ENCODE data around the gene UBR3.
"Not testable (repeated sequence)": the region's sequence is repeated elsewhere in the genome, so short reads cannot be mapped to it uniquely, and the experiment has no call there.

The UBR3 gene

DNA sequence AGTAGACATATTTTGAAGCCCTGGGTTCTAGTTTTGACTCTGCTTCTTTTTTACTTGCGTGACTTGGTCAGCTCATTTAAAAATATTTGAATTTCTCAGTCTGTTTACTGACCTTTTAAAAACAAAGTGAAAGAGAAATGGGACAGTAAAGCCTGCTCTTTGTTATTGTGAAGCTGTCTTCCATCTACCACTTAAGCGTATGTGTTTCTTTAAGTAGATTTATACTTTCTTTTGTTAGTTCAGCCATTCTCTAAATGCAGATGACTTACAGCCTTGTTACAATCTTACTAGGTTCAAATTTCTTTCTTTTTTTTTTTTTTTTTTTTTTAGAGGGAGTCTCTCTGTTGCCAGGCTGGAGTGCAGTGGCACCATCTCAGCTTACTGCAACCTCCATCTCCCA lies 79.5 kb downstream of the UBR3 start:
- Mint-ChIP-seq H3K4me1 (ENCODE audit: low read depth in 2 of 2) (peaks cover 3 to 6% of the 10 kb centered on the region in 2 donors), H3K9me3 (no peaks in the 10 kb centered on the region), H3K27ac (no peak overlapping the region), H3K36me3 (ENCODE audit: insufficient read depth) (peaks cover 15% of the 10 kb centered on the region), H3K27me3 (no peaks in the 10 kb centered on the region), H3K4me3 (no peak overlapping the region)
- ATAC-seq (replicated peaks), result no peak
- DNase-seq, result no peak

- H3K36me3 Mint-ChIP-seq (ENCODE audit: insufficient read depth), result peaks cover 16% of the 10 kb centered on the region
- DNase-seq, result no peak
- H3K9me3 Mint-ChIP-seq, result no peaks in the 10 kb centered on the region
- ATAC-seq (replicated peaks), result no peak
- H3K4me3 Mint-ChIP-seq, result no peak overlapping the region
- H3K27me3 Mint-ChIP-seq, result no peaks in the 10 kb centered on the region
- peaks cover 3 to 5% of the 10 kb centered on the region in 2 donors for H3K4me1 Mint-ChIP-seq (ENCODE audit: low read depth in 2 of 2)
- H3K27ac Mint-ChIP-seq, result no peak overlapping the region
Measured at GRCh38 chr2:169909376-169909775, 82.1 kb downstream of the UBR3 start.

DNA sequence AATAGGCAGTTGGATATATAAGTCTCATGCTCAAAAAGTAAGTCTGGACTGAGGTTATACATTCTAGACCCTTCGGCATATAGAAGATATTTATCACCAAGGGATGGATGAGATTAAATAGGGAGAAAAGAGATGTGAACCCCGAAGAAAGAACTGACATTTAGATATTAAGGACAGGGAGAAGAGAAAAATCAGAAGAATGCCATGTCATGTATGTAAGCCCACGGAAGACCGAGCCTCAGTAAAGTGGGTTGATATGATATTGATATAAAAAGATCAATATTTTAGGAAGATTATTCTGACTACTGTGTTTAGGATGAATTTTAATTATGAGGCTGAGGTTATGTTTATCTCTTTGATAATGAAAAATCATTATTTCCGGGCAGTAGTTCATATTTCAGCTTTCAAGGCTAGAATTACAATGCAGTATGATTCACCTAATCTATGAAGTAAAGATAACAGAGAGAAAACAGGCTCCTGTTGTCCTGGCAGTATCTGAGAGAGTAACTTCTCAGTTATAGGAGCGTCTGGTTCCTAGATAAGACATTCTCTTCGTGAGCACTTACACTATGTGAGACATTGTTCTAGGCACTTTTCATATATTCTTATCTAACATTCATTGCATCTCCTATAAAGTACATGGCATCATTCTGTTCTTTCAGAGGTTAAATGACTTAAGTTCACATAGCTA lies 83.0 kb downstream of the UBR3 start:
- Mint-ChIP-seq H3K27me3 (no peaks in the 10 kb centered on the region), H3K9me3 (no peaks in the 10 kb centered on the region), H3K27ac (no peak overlapping the region), H3K36me3 (ENCODE audit: insufficient read depth) (peaks cover 19% of the 10 kb centered on the region), H3K4me3 (no peak overlapping the region), H3K4me1 (ENCODE audit: low read depth in 2 of 2) (peaks cover 3 to 5% of the 10 kb centered on the region in 2 donors)
- ATAC-seq (replicated peaks) (no peak), DNase-seq (no peak)

DNA sequence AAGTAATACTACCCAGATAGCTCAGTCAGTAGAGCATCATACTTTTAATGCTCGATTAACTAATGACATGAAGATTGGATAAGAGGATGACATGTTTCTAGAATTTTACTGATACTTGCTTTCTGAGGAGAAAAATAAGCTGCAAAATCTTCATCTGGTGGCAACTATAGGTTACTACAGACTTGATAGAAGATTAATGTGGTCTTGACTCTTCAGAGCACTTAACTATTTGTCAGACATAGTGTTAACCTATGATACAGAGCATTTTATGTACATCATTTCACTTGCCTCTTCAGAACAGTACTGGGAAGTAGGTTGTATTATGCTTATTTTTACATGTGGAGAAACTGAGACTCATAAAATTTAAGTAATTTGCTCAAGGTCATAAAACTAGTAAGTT lies 83.9 kb downstream of the UBR3 start:
- no peaks in the 10 kb centered on the region for H3K27me3 Mint-ChIP-seq
- H3K4me1 Mint-ChIP-seq (ENCODE audit: low read depth in 2 of 2), result peaks cover 3 to 5% of the 10 kb centered on the region in 2 donors
- no peak for ATAC-seq (replicated peaks)
- no peak for DNase-seq
- H3K27ac Mint-ChIP-seq, result no peak overlapping the region
- peaks cover 23% of the 10 kb centered on the region for H3K36me3 Mint-ChIP-seq (ENCODE audit: insufficient read depth)
- H3K4me3 Mint-ChIP-seq, result no peak overlapping the region
- no peaks in the 10 kb centered on the region for H3K9me3 Mint-ChIP-seq

DNA sequence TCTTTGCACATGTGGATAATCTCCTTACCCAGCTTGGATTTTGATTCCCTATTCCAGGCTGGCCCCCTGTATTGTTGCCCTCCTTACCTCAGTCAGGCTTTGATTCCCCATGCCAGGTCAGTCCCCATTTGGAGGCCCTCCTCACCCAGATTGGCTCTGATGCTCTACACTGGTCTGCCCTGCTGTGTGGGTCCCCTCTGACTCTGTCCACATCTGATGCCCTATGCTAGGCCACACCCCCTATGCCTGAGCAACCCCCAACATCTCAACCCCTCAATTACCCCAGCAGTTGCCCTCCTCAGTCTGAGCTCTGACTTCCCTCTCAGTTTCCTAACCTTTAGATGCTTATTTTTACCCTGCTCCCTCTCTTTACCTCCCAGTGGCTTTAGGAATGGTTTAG lies 89.4 kb downstream of the UBR3 start:
- Mint-ChIP-seq H3K4me1 (ENCODE audit: low read depth in 2 of 2) (no peaks in the 10 kb centered on the region), H3K36me3 (ENCODE audit: insufficient read depth) (peaks cover 15% of the 10 kb centered on the region), H3K4me3 (no peak overlapping the region), H3K9me3 (no peaks in the 10 kb centered on the region), H3K27ac (peak overlapping the region; percentile 12 to 41), H3K27me3 (no peaks in the 10 kb centered on the region)
- ATAC-seq (replicated peaks) (no peak), DNase-seq (no peak)

- H3K27me3 Mint-ChIP-seq, result no peaks in the 10 kb centered on the region
- H3K9me3 Mint-ChIP-seq, result no peaks in the 10 kb centered on the region
- ATAC-seq (replicated peaks), result no peak
- DNase-seq, result no peak
- H3K4me3 Mint-ChIP-seq, result no peak overlapping the region
- peaks cover 20% of the 10 kb centered on the region for H3K36me3 Mint-ChIP-seq (ENCODE audit: insufficient read depth)
- H3K27ac Mint-ChIP-seq, result peak overlapping the region in 1 of 2 donors; percentile 41
- H3K4me1 Mint-ChIP-seq (ENCODE audit: low read depth in 2 of 2), result no peaks in the 10 kb centered on the region
Measured at GRCh38 chr2:169923977-169924376, 96.7 kb downstream of the UBR3 start.

- Mint-ChIP-seq H3K27ac (peak overlapping the region; percentile 62 to 63), H3K4me1 (ENCODE audit: low read depth in 2 of 2) (no peaks in the 10 kb centered on the region), H3K27me3 (no peaks in the 10 kb centered on the region), H3K36me3 (ENCODE audit: insufficient read depth) (peaks cover 17% of the 10 kb centered on the region), H3K9me3 (no peaks in the 10 kb centered on the region), H3K4me3 (no peak overlapping the region)
- ATAC-seq (replicated peaks) (no peak), DNase-seq (no peak)
Measured at GRCh38 chr2:169925968-169926367, 98.7 kb downstream of the UBR3 start.

GRCh38 chr2:169928463-169928864 lies 101.2 kb downstream of the UBR3 start:
- no peaks in the 10 kb centered on the region for H3K4me1 Mint-ChIP-seq (ENCODE audit: low read depth in 2 of 2)
- no peak overlapping the region for H3K4me3 Mint-ChIP-seq
- H3K27ac Mint-ChIP-seq, result no peak overlapping the region
- no peaks in the 10 kb centered on the region for H3K9me3 Mint-ChIP-seq
- ATAC-seq (replicated peaks) (peak; percentile 33), DNase-seq (peak in 1 of 3 experiments; percentile 4)
- H3K36me3 Mint-ChIP-seq (ENCODE audit: insufficient read depth), result peaks cover 17% of the 10 kb centered on the region
- H3K27me3 Mint-ChIP-seq, result no peaks in the 10 kb centered on the region

DNA sequence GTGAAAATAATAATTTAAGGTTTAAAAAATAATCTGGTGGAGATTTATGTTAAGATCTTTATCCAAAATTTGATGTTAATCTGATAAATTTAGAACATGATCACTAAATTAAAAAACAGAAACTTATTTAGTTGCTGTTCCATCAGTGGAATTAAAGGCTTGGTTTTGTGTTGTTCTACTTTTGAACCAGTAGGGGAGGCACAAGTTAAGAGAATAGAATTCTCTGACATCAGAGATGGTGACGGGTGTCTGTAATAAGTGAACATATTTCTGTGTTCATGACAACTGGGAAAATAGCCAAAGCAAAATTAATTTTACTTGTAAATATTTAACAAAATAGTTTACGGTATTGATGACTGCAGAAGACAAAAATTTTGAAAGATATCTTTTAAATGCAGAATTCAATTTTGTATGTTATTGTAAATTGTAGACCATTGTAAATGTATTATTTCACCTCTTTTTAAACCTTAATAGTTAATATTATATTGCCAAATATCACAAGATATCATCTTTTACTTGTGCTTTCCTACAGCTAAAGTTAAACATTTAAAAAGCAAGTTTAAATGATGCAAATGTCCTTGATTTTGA lies 106.0 kb downstream of the UBR3 start:
- Mint-ChIP-seq H3K4me3 (no peak overlapping the region), H3K4me1 (ENCODE audit: low read depth in 2 of 2) (peaks cover 0 to 7% of the 10 kb centered on the region in 2 donors), H3K27ac (peak overlapping the region in 1 of 2 donors; percentile 39), H3K9me3 (no peaks in the 10 kb centered on the region), H3K36me3 (ENCODE audit: insufficient read depth) (peaks cover 13% of the 10 kb centered on the region), H3K27me3 (no peaks in the 10 kb centered on the region)
- ATAC-seq (replicated peaks), result peak; percentile 27
- no peak for DNase-seq

DNA sequence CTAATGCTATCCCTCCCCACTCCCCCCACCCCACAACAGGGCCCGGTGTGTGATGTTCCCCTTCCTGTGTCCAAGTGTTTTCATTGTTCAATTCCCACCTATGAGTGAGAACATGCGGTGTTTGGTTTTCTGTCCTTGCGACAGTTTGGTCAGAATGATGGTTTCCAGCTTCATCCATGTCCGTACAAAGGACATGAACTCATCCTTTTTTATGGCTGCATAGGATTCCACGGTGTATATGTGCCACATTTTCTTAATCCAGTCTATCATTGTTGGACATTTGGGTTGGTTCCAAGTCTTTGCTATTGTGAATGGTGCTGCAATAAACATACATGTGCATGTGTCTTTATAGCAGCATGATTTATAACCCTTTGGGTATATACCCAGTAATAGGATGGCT lies 109.4 kb downstream of the UBR3 start:
- H3K36me3 Mint-ChIP-seq (ENCODE audit: insufficient read depth), result peaks cover 19% of the 10 kb centered on the region
- not testable (repeated sequence) for DNase-seq; H3K27ac Mint-ChIP-seq; H3K4me1 Mint-ChIP-seq (ENCODE audit: low read depth in 2 of 2); ATAC-seq (replicated peaks); H3K4me3 Mint-ChIP-seq; H3K9me3 Mint-ChIP-seq; H3K27me3 Mint-ChIP-seq

DNA sequence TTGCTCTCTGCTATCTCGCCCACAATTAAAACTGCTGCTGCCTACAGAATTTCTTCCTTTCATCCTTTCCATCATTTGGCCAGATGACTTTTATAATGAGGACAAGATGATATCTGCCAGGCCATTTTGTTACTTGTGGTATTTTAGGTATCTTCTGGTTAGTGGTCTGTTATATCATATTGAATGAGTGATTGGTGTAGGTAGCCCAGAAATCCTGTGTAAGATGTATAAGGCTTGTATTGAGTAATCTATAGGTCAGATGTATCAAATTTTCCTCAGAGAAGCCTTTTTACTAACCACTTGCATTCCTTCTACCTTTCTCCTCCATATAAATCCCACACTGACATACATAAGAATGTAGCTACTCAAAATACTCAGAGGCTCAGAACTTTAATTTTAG lies 118.3 kb downstream of the UBR3 start:
- Mint-ChIP-seq H3K4me3 (no peak overlapping the region), H3K9me3 (no peaks in the 10 kb centered on the region), H3K36me3 (ENCODE audit: insufficient read depth) (peaks cover 26% of the 10 kb centered on the region), H3K27ac (no peak overlapping the region), H3K27me3 (no peaks in the 10 kb centered on the region), H3K4me1 (ENCODE audit: low read depth in 2 of 2) (peaks cover 0 to 2% of the 10 kb centered on the region in 2 donors)
- no peak for DNase-seq
- ATAC-seq (replicated peaks), result no peak

DNA sequence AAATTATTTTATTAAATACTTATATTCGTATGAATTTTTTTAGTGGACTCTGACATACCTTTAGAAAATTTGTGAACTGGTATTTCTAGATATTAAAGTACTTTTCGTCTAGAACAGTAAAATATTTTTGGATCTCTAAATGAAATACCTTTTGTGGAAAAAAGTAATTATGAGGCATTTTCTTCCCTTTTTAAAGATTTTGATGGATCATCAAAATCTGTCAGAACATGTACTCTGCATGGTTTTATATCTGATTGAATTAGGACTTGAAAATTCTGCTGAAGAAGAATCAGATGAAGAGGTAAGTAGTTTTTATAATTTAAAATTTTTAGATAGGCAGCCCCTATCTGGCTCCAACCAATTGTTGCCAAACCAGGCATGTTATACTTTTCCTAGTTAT lies 118.8 kb downstream of the UBR3 start:
- Mint-ChIP-seq H3K4me3 (no peak overlapping the region), H3K36me3 (ENCODE audit: insufficient read depth) (peaks cover 26% of the 10 kb centered on the region)
- no peak for DNase-seq

DNA sequence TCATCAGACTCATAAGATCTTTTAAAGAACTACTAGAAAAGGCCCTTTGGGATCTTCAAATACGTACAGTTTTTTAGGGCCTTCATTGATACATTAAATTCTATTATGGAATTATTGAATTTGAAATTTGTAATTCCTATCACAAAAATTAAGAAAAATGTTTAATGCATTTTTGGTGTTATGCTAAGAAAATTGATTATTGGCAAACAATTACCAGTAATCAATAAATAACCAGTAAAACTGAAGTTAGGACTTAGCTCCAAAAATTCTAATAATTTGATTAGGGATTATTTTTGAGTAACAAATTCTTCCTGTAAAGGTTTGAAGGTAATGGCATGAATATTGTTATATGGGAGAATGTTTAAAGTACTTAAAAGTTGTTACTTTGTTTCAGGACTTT lies 119.3 kb downstream of the UBR3 start:
- Mint-ChIP-seq H3K9me3 (no peaks in the 10 kb centered on the region), H3K4me1 (ENCODE audit: low read depth in 2 of 2) (peaks cover 0 to 2% of the 10 kb centered on the region in 2 donors), H3K36me3 (ENCODE audit: insufficient read depth) (peaks cover 26% of the 10 kb centered on the region), H3K27ac (no peak overlapping the region), H3K27me3 (no peaks in the 10 kb centered on the region), H3K4me3 (no peak overlapping the region)
- ATAC-seq (replicated peaks), result no peak
- no peak for DNase-seq

More for the DNA sequence above, 118.8 kb downstream of the UBR3 start:
- no peaks in the 10 kb centered on the region for H3K9me3 Mint-ChIP-seq
- no peaks in the 10 kb centered on the region for H3K27me3 Mint-ChIP-seq
- peaks cover 0 to 2% of the 10 kb centered on the region in 2 donors for H3K4me1 Mint-ChIP-seq (ENCODE audit: low read depth in 2 of 2)
- no peak overlapping the region for H3K27ac Mint-ChIP-seq
- ATAC-seq (replicated peaks), result no peak

GRCh38 chr2:169955940-169956339 lies 128.7 kb downstream of the UBR3 start:
- Mint-ChIP-seq H3K36me3 (ENCODE audit: insufficient read depth) (peaks cover 19% of the 10 kb centered on the region), H3K4me3 (no peak overlapping the region), H3K27me3 (no peaks in the 10 kb centered on the region), H3K27ac (no peak overlapping the region), H3K9me3 (no peaks in the 10 kb centered on the region), H3K4me1 (ENCODE audit: low read depth in 2 of 2) (no peaks in the 10 kb centered on the region)
- ATAC-seq (replicated peaks), result no peak
- no peak for DNase-seq

Measured in effector memory CD8-positive, alpha-beta T cell (primary cell).